K562 (cell line): ENCODE results near the gene ZNF234. TPM values are rescaled to one million over a fixed set of nuclear protein-coding genes. Genes with fewer than 3 reads are reported as not detected.

Experiments used
- CBX5 ChIP-seq: IDR thresholded peaks from 2 replicates; pipeline ENCODE4 v1.6.1; 2014; ENCODE audit warnings: low read depth, borderline replicate concordance
- CHD1 ChIP-seq: fragments of 200-600 bp; sonication (generic); IDR thresholded peaks from one replicate; pipeline ENCODE4 v1.6.1; 2012; ENCODE audit warnings: mild to moderate bottlenecking, moderate library complexity, low read length, inconsistent platforms
- ELF1 ChIP-seq: fragments of 200-800 bp; sonication (Bioruptor generic); IDR thresholded peaks from 2 replicates; pipeline ENCODE4 v1.6.1; 2016; ENCODE audit warnings: missing genetic modification characterization, missing compliant biosample characterization
- ETV6 ChIP-seq, 3 experiments: fragments of 150-350 bp in 1 of 3; sonication (generic) in 1 of 3; formaldehyde crosslinking in 1 of 3; IDR thresholded peaks; 2 replicates each; pipeline versions ENCODE4 v1.6.1 to v1.8.0; 2014 to 2022; ENCODE audit warnings: borderline replicate concordance in 2 of 3, low read depth in 2 of 3, antibody characterized with exemption in 1 of 3, low read length in 1 of 3, mild to moderate bottlenecking in 1 of 3, missing genetic modification reagents in 1 of 3
- NFE2 ChIP-seq: IDR thresholded peaks from 2 replicates; pipeline ENCODE4 v1.6.1; 2014; ENCODE audit warnings: antibody characterized with exemption, low read depth
- PHF20 ChIP-seq: fragments of 450-650 bp; IDR thresholded peaks from 2 replicates; pipeline ENCODE4 v1.6.1; 2018; ENCODE audit not compliant: partially characterized antibody
- PML ChIP-seq: IDR thresholded peaks from 2 replicates; pipeline ENCODE4 v1.6.1; 2012; ENCODE audit warnings: low read length, inconsistent platforms
- PREB ChIP-seq: sonication (generic); formaldehyde crosslinking; IDR thresholded peaks from 2 replicates; pipeline ENCODE4 v1.8.1; 2023; ENCODE audit warnings: mild to moderate bottlenecking, missing genetic modification reagents
- SMARCC2 ChIP-seq: fragments of 450-650 bp; IDR thresholded peaks from 2 replicates; pipeline ENCODE4 v1.6.1; 2017; ENCODE audit warnings: antibody characterized with exemption, moderate library complexity, mild to moderate bottlenecking, low read depth
- ZNF239 ChIP-seq: fragments of 250-450 bp; sonication (Bioruptor Pico); IDR thresholded peaks from 2 replicates; pipeline ENCODE4 v1.4.0; 2020; ENCODE audit warnings: mild to moderate bottlenecking
- ZNF639 ChIP-seq, 2 experiments: fragments of 200-800 bp in 1 of 2; sonication (Bioruptor generic) in 1 of 2; sonication (generic) in 1 of 2; formaldehyde crosslinking in 1 of 2; IDR thresholded peaks in 1 of 2; conservative IDR thresholded peaks in 1 of 2; 2 replicates each; pipeline versions ENCODE4 v1.5.0 to v1.6.1; 2016 to 2020; ENCODE audit warnings: missing compliant biosample characterization in 1 of 2, missing genetic modification characterization in 1 of 2, missing genetic modification reagents in 1 of 2
- ZNF830 ChIP-seq: fragments of 250-450 bp; sonication (Bioruptor Pico); IDR thresholded peaks from 2 replicates; pipeline ENCODE4 v1.5.0; 2021; ENCODE audit warnings: mild to moderate bottlenecking
- polyA plus RNA-seq, 8 experiments: library from polyadenylated mRNA; depleted of rRNA in 4 of 8; stranded (reverse) in 5 of 8; unstranded in 3 of 8; fragments of >200 nt; fragmentation: Nextera tagmentation in 2 of 8; fragmentation: Illumina TruSeq in 1 of 8; extraction: Ambion mirVana in 2 of 8; extraction: Trizol in 1 of 8; gene quantifications; 2 replicates each; pipeline versions ENCODE4 v1.2.1 to v1.2.3, GENCODE V29; 2011 to 2014; ENCODE audit warnings: inconsistent platforms in 1 of 8, missing spikeins in 1 of 8
- total RNA-seq, 7 experiments: library from RNA; depleted of rRNA in 6 of 7; stranded (reverse); fragments of >200 nt in 6 of 7; fragmentation: Illumina TruSeq in 2 of 7; extraction: Trizol in 2 of 7; gene quantifications; 2 replicates each; pipeline versions ENCODE4 v1.2.1 to v1.2.3, GENCODE V29; 2011 to 2021; ENCODE audit warnings: low replicate concordance in 1 of 7
- TF ChIP-seq, protein P1 (sequence below): sonication (generic); formaldehyde crosslinking; IDR thresholded peaks from 2 replicates; pipeline ENCODE4 v1.8.1; 2023; ENCODE audit warnings: mild to moderate bottlenecking, missing genetic modification reagents
- TF ChIP-seq, protein P2 (sequence below): fragments of 250-450 bp; sonication (Bioruptor Pico); IDR thresholded peaks from 2 replicates; pipeline ENCODE4 v1.5.0; 2021; ENCODE audit warnings: mild to moderate bottlenecking, moderate library complexity
- TF ChIP-seq, protein P3 (sequence below): IDR thresholded peaks from 2 replicates; pipeline ENCODE4 v1.6.1; 2012; ENCODE audit warnings: low read depth, low read length, improper control_type of control experiment, borderline replicate concordance

The ZNF234 gene
- total and polyA plus RNA-seq, 9 of the 15 experiments (the other 6 are each of a cell fraction or from before 2014, with no cell fraction given): 0.82 to 2.9 (median 1.5) TPM

DNA sequence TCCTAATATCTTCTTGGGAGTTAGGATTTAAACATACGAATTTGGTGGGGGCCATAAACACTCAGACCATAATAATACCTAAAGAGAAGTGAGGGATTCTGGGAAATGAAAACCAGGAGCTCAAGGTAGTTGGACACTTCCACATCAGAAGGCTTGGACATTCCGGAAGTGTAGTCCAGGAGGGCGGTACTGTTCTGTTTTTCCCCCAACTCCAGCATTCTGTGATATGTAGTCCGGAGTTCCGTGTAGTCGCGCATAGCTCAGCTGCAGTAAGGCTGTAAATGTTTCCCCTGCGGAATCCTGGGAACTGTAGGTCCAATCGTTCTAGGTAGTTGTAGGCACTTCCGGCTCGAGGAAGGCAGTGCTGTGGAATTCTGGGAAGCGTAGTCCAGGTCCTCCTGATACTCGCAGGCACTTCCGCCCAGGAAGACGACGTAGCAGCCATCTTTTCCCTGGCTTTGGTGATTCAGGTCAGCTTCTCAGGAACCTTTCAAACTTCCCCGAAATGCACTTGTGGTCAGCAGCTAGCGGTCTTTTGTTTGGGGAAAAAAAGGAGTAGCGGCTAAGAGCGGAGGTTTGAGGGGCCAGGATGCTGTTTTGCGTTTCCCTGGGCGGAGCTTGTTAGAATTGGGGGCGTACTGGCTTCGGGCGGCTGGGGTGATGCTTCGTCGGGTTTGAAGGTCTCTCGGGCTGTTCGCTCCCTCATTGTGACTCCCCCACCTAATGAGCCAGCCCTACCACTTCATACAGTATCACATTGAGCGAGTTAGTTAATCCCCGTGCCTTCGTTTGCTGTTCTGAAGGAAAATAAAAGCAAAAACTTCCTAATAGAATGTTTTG is 23.5 kb downstream of the ZNF234 start, which contains the start of gene ZNF226 (continued):
- TF ChIP-seq CHD1 (peak; percentile 62), PHF20 (peak; percentile 43), SMARCC2 (no peak), ZNF830 (CRISPR knock-in tag) (no peak), NFE2 (no peak), ETV6 (IDR thresholded peaks at IDR 0.05; ENCODE audit: borderline replicate concordance in 1 of 2, low read depth in 2 of 2, low read length in 1 of 2) (peak in 1 of 2 experiments; percentile 35; a peak in 1 of 4 replicates), ETV6 (CRISPR knock-in tag; IDR thresholded peaks at IDR 0.05; ENCODE audit: borderline replicate concordance) (no peak), PREB (CRISPR knock-in tag) (no peak), ZNF639 (CRISPR knock-in tag; conservative IDR thresholded peaks at IDR 0.05 in 1 of 2, IDR thresholded peaks at IDR 0.05 in 1 of 2) (peak in 1 of 2 experiments; percentile 60; a peak in 2 of 4 replicates), CBX5 (peak; percentile 59; the same call in 1 of the 2 replicates), PML (peak; percentile 29; the same call in 1 of the 2 replicates), ZNF239 (CRISPR knock-in tag) (no peak), ELF1 (tag) (peak; percentile 99)
- TF ChIP-seq, protein P1, sequence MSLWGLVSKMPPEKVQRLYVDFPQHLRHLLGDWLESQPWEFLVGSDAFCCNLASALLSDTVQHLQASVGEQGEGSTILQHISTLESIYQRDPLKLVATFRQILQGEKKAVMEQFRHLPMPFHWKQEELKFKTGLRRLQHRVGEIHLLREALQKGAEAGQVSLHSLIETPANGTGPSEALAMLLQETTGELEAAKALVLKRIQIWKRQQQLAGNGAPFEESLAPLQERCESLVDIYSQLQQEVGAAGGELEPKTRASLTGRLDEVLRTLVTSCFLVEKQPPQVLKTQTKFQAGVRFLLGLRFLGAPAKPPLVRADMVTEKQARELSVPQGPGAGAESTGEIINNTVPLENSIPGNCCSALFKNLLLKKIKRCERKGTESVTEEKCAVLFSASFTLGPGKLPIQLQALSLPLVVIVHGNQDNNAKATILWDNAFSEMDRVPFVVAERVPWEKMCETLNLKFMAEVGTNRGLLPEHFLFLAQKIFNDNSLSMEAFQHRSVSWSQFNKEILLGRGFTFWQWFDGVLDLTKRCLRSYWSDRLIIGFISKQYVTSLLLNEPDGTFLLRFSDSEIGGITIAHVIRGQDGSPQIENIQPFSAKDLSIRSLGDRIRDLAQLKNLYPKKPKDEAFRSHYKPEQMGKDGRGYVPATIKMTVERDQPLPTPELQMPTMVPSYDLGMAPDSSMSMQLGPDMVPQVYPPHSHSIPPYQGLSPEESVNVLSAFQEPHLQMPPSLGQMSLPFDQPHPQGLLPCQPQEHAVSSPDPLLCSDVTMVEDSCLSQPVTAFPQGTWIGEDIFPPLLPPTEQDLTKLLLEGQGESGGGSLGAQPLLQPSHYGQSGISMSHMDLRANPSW (CRISPR knock-in tag): no peak
- TF ChIP-seq, protein P2, sequence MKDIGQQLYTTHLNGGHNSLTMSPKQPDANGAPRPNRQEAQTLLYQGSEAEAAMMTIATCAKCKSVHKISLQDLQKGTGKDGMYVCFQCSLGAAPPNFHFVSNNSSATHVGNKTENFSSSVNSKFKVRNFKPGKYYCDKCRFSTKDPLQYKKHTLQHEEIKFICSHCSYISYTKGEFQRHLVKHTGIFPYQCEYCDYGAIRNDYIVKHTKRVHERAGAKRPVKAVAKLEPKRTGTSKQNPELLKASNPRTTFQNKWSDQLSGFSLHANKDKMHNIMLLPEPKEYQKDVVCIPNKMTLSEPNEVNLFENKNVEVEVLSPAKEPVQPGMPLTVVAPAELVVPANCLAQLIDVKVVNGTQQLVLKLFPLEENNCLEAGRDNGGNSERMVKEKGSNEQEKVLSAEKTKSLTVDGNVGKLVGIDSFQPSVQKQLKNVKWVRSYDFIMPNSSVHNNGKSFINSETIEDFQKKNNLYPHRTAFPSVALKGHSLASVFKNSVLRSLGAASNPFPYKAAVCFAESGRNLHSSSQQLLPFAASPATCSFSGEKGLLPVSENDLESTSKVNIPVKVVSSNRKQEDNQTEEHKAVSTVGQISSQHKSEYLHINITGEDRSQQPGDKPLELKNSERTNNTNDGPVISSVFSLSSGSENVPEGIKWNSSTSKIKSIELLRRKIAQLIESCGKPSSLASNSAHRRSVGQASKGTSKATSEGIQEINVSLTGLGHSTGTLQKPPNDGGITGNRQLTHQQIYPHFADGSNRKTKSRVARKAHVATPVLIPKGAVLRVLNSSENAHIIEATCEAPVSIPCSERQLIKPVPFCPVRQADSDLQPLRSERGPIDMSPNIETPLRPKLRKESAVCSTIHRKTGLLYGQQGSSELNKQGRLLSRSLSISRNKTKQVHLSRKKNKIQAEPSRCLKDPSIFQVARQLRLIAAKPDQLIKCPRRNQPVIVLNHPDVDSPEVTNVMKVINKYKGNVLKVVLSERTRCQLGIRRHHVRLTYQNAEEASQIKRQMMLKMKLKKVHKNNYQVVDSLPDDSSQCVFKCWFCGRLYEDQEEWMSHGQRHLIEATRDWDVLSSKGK: no peak
- TF ChIP-seq, protein P3, sequence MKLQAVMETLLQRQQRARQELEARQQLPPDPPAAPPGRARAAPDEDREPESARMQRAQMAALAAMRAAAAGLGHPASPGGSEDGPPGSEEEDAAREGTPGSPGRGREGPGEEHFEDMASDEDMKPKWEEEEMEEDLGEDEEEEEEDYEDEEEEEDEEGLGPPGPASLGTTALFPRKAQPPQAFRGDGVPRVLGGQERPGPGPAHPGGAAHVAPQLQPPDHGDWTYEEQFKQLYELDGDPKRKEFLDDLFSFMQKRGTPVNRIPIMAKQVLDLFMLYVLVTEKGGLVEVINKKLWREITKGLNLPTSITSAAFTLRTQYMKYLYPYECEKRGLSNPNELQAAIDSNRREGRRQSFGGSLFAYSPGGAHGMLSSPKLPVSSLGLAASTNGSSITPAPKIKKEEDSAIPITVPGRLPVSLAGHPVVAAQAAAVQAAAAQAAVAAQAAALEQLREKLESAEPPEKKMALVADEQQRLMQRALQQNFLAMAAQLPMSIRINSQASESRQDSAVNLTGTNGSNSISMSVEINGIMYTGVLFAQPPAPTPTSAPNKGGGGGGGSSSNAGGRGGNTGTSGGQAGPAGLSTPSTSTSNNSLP: no peak
